Psoas muscle (tissue), 8 donors: ENCODE measurements around the gene FOXRED2. TPM values are rescaled to one million over a fixed set of nuclear protein-coding genes. Genes with fewer than 3 reads are reported as not detected.
"Not testable (repeated sequence)": the region's sequence is repeated elsewhere in the genome, so short reads cannot be mapped to it uniquely, and the experiment has no call there.

Experiments
- ATAC-seq, 4 donors: fragments of 200-7000 bp; cut with Tn5 transposase; one replicate each; pipeline ENCODE4 v1.9.1; 2020; ENCODE audit warnings: moderate library complexity in 3 of 4, mild to moderate bottlenecking in 2 of 4
- DNase-seq, 2 donors: peaks; one replicate each; pipeline ENCODE4 v3.0.0-alpha.2; 2020
- H3K27ac ChIP-seq: fragments of 200-600 bp; one replicate; pipeline ENCODE4 v1.8.0; 2022
- H3K27me3 ChIP-seq, 3 donors: fragments of 200-600 bp in 1 of 3; one replicate each; pipeline versions ENCODE4 v1.6.1 to v1.8.0; 2013 to 2022; ENCODE audit warnings: low read length in 2 of 3, mild to moderate bottlenecking in 2 of 3, moderate library complexity in 1 of 3; ENCODE audit not compliant: insufficient read depth in 3 of 3
- H3K36me3 ChIP-seq, 2 donors: fragments of 200-600 bp in 1 of 2; one replicate each; pipeline versions ENCODE4 v1.6.1 to v1.8.0; 2013 to 2022; ENCODE audit warnings: low read depth in 1 of 2, mild to moderate bottlenecking in 1 of 2, moderate library complexity in 1 of 2; ENCODE audit not compliant: insufficient read depth in 1 of 2
- H3K4me1 ChIP-seq: fragments of 200-600 bp; one replicate; pipeline ENCODE4 v1.8.0; 2022
- H3K4me3 ChIP-seq: fragments of 200-600 bp; one replicate; pipeline ENCODE4 v1.8.0; 2022; ENCODE audit warnings: mild to moderate bottlenecking
- H3K9me3 ChIP-seq: fragments of 200-600 bp; one replicate; pipeline ENCODE4 v1.8.0; 2022
- WGBS, 3 donors: extraction: QIAGEN DNeasy Blood & Tissue Kit; methylation state at CpG; one replicate each; pipeline versions ENCODE4 v1.1.6 to v1.1.7; 2013; 5-methylcytosine and 5-hydroxymethylcytosine counted together
- intact Hi-C, 2 donors: fragments of 100-400 bp; cut with DNase I; formaldehyde crosslinking; loops; one replicate each; pipeline versions ENCODE4 v1.11.0 to v1.14.2; 2022
- polyA plus RNA-seq, 3 donors: library from polyadenylated mRNA; stranded (reverse); fragments of 200-250 nt; gene quantifications; one replicate each; pipeline ENCODE4 v1.2.3, GENCODE V29; 2013
- total RNA-seq, 4 donors: library from RNA; stranded (reverse); fragmentation: NEBNext Ultra II Directional in 2 of 4; extraction: Animal tissue kit (Norgen Biotek cat#: 25700) in 2 of 4; gene quantifications; one replicate each; pipeline versions ENCODE4 v1.2.1 to v1.2.4, GENCODE V29; 2021 to 2023
- TF ChIP-seq, protein P1 (sequence below): fragments of 200-600 bp; IDR thresholded peaks from one replicate; pipeline ENCODE4 v1.8.0; 2022; ENCODE audit warnings: antibody characterized with exemption
- donor health status: healthy with polysubstance abuse.
- donor health status: DM: no; HTN: no; CAD: no; lungs with moderate emphysema.
- donor health status: Bipolar disorder and iron deficiency.
- donor health status: healthy.
- donor health status: DM: yes; HTN: yes; CAD: no.
- donor health status: DM: no; HTN: no; CAD: no.
- donor health status: DM: no; HTN: no; CAD: no.
- donor health status: DM: yes; HTN: yes; CAD: no.

Gene FOXRED2
- total and polyA plus RNA-seq, 7 donors = 3.3 to 10.2 (median 7.7) TPM

DNA sequence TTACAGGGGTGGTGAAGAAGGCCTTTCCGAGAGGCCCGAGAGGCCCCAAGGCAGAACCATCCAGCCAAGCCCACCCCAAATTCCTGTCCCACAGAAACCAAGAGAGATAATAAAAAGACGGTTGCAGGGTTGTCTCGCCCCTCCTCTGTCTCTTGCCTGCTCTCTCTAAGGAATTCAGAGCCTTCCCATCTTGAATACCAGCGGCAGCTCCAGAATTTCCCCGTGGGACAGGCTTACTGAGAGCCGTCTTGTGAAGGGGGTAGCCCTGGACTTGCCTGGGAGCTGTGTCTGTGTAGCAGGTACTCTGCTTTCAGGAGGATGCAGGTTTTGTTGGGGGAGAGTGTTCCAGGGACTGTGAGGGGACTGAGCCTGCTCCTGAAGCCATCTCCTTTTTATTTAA, 31.7 kb upstream of the FOXRED2 start:
- no peaks in the 10 kb centered on the region for H3K4me1 ChIP-seq
- H3K36me3 ChIP-seq = no peaks in the 10 kb centered on the region
- TF ChIP-seq, protein P1, sequence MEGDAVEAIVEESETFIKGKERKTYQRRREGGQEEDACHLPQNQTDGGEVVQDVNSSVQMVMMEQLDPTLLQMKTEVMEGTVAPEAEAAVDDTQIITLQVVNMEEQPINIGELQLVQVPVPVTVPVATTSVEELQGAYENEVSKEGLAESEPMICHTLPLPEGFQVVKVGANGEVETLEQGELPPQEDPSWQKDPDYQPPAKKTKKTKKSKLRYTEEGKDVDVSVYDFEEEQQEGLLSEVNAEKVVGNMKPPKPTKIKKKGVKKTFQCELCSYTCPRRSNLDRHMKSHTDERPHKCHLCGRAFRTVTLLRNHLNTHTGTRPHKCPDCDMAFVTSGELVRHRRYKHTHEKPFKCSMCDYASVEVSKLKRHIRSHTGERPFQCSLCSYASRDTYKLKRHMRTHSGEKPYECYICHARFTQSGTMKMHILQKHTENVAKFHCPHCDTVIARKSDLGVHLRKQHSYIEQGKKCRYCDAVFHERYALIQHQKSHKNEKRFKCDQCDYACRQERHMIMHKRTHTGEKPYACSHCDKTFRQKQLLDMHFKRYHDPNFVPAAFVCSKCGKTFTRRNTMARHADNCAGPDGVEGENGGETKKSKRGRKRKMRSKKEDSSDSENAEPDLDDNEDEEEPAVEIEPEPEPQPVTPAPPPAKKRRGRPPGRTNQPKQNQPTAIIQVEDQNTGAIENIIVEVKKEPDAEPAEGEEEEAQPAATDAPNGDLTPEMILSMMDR = no peak
- intact Hi-C loops = no loop called here
- no peak overlapping the region for H3K4me3 ChIP-seq
- H3K9me3 ChIP-seq = no peaks in the 10 kb centered on the region
- no peak overlapping the region for H3K27ac ChIP-seq
- ATAC-seq = no peak
- H3K27me3 ChIP-seq = no peaks in the 10 kb centered on the region
- 44 to 51% (median 49%) methylated on average over 7 of the region's 7 CpGs for WGBS, 3 donors
- DNase-seq = no peak

DNA sequence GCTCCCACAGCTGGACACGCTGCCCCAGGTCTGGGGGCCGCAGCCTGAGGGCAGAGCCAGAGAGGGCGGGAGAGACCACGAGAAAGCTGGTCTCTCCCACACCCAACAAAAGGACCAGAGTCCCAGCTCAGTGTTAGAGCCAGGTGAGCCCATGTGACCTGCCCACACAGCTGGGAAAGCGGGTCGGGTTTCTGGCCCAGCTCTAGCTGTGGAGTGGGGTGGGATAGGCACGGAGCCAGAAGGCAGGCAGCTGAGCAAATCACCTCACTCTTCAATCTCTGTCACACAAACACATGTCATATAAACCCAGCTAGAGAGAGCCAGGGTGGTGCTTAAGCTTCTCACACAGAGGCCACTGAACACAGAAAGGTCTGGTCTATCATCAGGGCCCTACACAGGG, 29.9 kb upstream of the FOXRED2 start:
- H3K27ac ChIP-seq = peak overlapping the region; percentile 77
- H3K9me3 ChIP-seq = no peaks in the 10 kb centered on the region
- DNase-seq (peak; percentile 28 to 66), ATAC-seq (peak; percentile 83 to 91 (median 87))
- peak overlapping the region; percentile 55 for H3K4me3 ChIP-seq
- WGBS, 3 donors = 24 to 37% (median 36%) methylated on average over 7 of the region's 7 CpGs
- H3K27me3 ChIP-seq = no peaks in the 10 kb centered on the region
- TF ChIP-seq, protein P1 = no peak
- H3K4me1 ChIP-seq = no peaks in the 10 kb centered on the region
- H3K36me3 ChIP-seq = no peaks in the 10 kb centered on the region
- intact Hi-C loops = no loop called here

DNA sequence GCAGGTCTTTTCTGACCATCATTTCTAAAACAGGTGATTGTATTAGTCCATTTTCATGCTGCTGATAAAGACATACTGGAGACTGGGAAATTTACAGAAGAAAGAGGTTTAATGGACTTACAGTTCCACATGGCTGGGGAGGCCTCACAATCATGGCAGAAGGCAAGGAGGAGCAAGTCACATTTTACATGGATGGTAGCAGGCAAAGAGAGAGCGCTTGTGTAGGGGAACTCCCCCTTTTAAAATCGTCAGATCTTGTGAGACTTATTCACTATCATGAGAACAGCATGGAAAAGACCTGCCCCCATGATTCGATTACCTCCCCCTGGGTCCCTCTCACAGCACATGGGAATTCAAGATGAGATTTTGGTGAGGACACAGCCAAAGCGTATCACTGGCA, 26.5 kb upstream of the FOXRED2 start:
- intact Hi-C loops, H3K9me3 ChIP-seq, ATAC-seq, H3K27ac ChIP-seq, H3K36me3 ChIP-seq, H3K27me3 ChIP-seq, H3K4me1 ChIP-seq, H3K4me3 ChIP-seq, DNase-seq: not testable (repeated sequence)
- WGBS, 3 donors = 87 to 89% (median 88%) methylated on average over 4 of the region's 4 CpGs

DNA sequence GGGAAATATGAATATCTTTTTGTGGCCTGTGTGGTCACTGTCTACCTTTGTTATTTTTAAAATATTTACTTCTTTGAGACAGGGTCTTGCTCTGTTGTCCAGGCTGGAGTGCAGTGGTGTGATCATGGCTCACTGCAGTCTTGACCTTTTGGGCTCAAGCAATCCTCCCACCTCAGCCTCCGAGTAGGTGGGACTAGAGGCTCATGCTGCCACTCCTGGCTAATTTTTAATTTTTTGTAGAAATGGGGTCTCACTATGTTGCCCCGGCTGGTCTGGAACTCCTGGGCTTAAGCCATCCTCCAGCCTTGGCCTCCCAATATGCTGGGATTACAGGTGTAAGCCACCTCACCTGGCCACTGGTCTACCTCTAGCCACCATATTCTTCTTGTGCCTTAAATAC, 25.6 kb upstream of the FOXRED2 start:
- Histone ChIP-seq H3K36me3 (peaks cover 0 to 2% of the 10 kb centered on the region in 2 donors), H3K27ac (no peak overlapping the region), H3K4me1 (peaks cover 11% of the 10 kb centered on the region), H3K4me3 (no peak overlapping the region), H3K9me3 (no peaks in the 10 kb centered on the region), H3K27me3 (no peaks in the 10 kb centered on the region)
- ATAC-seq (no peak), DNase-seq (no peak)
- TF ChIP-seq, protein P1 = no peak
- intact Hi-C loops = no loop called here
- 73 to 96% (median 92%) methylated on average over 2 of the region's 2 CpGs for WGBS, 3 donors

DNA sequence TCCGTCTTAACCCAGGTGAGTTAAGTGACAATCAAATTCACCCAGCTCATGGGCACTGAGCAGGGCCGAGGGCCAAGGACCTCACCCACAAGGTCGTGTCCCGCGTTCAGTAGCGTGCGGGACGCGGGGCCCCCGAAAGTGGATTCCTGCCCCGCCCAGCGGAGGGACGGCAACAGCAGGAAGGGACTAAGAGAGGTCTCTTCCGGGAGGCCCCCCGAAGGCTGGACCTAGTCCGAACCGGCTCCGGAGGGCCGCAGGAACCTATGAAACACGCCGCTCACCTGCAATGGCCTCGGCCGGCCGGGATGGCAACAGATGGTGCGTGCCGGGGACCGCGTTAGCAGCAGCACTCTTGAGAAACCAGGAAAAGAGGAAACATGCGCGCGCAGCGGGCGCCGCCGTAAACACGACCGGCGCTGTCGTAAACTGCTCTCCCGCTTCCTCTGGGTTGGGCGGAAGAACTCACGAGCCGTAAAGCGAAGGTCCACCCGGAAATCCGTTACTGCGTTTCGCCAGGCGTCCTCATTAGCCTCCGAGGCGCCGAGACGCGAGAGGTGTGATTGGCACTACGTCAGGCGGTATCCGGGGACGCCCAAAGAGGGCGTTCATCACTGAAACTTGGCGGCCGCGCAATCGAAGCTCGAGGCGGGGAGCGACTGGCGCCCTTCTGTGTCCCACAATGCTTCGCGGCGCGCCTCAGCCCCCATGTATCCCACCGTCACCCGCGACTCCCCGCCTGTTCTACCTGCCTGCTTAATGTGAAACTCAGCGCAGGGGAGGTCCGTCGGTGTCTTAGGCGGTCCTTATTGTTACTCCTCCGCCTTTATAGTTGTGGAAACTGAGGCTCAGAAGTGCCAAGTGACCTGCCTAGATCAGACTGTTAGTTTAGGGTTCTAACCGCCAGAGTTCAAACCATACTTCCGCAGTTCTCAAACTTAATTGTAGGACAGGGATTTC, 22.2 kb upstream of the FOXRED2 start, which contains the start of gene EIF3D:
Gene EIF3D (minus strand): TSS at position 372 of the 957 bp plus-strand sequence. CDS start 3,045 bp downstream, outside the sequence.
- 0 to 1% (median 0%) methylated on average over 80 to 82 of the region's 82 CpGs for WGBS, 3 donors
- Histone ChIP-seq H3K36me3 (peaks cover 14 to 36% of the 10 kb centered on the region in 2 donors), H3K27me3 (no peaks in the 10 kb centered on the region), H3K9me3 (no peaks in the 10 kb centered on the region), H3K4me1 (peaks cover 17% of the 10 kb centered on the region), H3K27ac (peak within 1 kb of the TSS; percentile 95), H3K4me3 (peak within 1 kb of the TSS; percentile 96)
- intact Hi-C loops = loop anchor here in 1 of 2 donors (2.0 kb wide), 1 partner anchor 46 kb away; no protein-coding TSS in a partner anchor
- TF ChIP-seq, protein P1 = no peak
- DNase-seq (peak; percentile 98 to 99), ATAC-seq (peak; percentile 93 to 94 (median 94))
